Activated CD8-positive, alpha-beta memory T cell treated with anti-CD3 and anti-CD28 coated beads, Interleukin-2, amount 50 U/mL, for 1 hour (primary cell): ENCODE results near the gene PLPP4.

Experiments used
- DNase-seq: peaks from one replicate; pipeline ENCODE4 v3.0.0-alpha.2; 2020; ENCODE audit errors: extremely low read depth

Gene PLPP4

GRCh38 chr10:120456626-120457430, at the start of gene PLPP4:
Gene PLPP4 (plus strand): TSS chr10:120457227. CDS start chr10:120457306, 79 bp downstream.
- no peak for DNase-seq

- no peak for DNase-seq
Measured at GRCh38 chr10:120409816-120410215, 47.2 kb upstream of the PLPP4 start.

GRCh38 chr10:120414946-120415345, 42.1 kb upstream of the PLPP4 start:
- no peak for DNase-seq

GRCh38 chr10:120415709-120416330, 41.2 kb upstream of the PLPP4 start:
- DNase-seq, result no peak

GRCh38 chr10:120420421-120420820, 36.6 kb upstream of the PLPP4 start:
- DNase-seq, result no peak

- no peak for DNase-seq
Measured at GRCh38 chr10:120421250-120421649, 35.8 kb upstream of the PLPP4 start.

GRCh38 chr10:120422457-120422856, 34.6 kb upstream of the PLPP4 start:
- no peak for DNase-seq

- DNase-seq, result no peak
Measured at GRCh38 chr10:120423431-120424197, 33.4 kb upstream of the PLPP4 start.

- no peak for DNase-seq
Measured at GRCh38 chr10:120424198-120424464, 32.9 kb upstream of the PLPP4 start.

GRCh38 chr10:120426306-120426705, 30.7 kb upstream of the PLPP4 start:
- no peak for DNase-seq

GRCh38 chr10:120428754-120429153, 28.3 kb upstream of the PLPP4 start:
- DNase-seq, result no peak

- DNase-seq, result no peak
Measured at GRCh38 chr10:120429395-120429794, 27.6 kb upstream of the PLPP4 start.

GRCh38 chr10:120431251-120431651, 25.8 kb upstream of the PLPP4 start:
- DNase-seq, result no peak

GRCh38 chr10:120432209-120432608, 24.8 kb upstream of the PLPP4 start:
- no peak for DNase-seq

- DNase-seq, result no peak
Measured at GRCh38 chr10:120433141-120433540, 23.9 kb upstream of the PLPP4 start.

GRCh38 chr10:120436439-120437112, 20.5 kb upstream of the PLPP4 start:
- no peak for DNase-seq

- no peak for DNase-seq
Measured at GRCh38 chr10:120437541-120437940, 19.5 kb upstream of the PLPP4 start.

GRCh38 chr10:120451968-120452367, 5.1 kb upstream of the PLPP4 start:
- DNase-seq, result no peak

- no peak for DNase-seq
Measured at GRCh38 chr10:120453319-120453718, 3.7 kb upstream of the PLPP4 start.

- no peak for DNase-seq
Measured at GRCh38 chr10:120453886-120454285, 3.1 kb upstream of the PLPP4 start.

GRCh38 chr10:120455004-120455403, 2.0 kb upstream of the PLPP4 start:
- DNase-seq, result no peak

GRCh38 chr10:120455606-120456005, 1.4 kb upstream of the PLPP4 start:
- no peak for DNase-seq
